GM10266 (cell line): ENCODE measurements around the gene RHOV.

ENCODE experiments used
- DNase-seq: peaks from one replicate; pipeline ENCODE4 v3.0.0; 2012; ENCODE audit errors: extremely low spot score
- CTCF ChIP-seq: IDR thresholded peaks from 2 replicates; pipeline ENCODE4 v1.5.1; 2012; ENCODE audit warnings: mild to moderate bottlenecking, low read depth; ENCODE audit not compliant: control insufficient read depth, insufficient read depth; ENCODE audit errors: missing control alignments

RHOV gene

GRCh38 chr15:40826423-40827075 lies 47.5 kb downstream of the RHOV start:
- no peak for TF ChIP-seq CTCF

GRCh38 chr15:40825661-40826422 lies 48.2 kb downstream of the RHOV start:
- DNase-seq = no peak
- TF ChIP-seq CTCF = no peak

More at GRCh38 chr15:40826423-40827075, 47.5 kb downstream of the RHOV start:
- no peak for DNase-seq

GRCh38 chr15:40823572-40824343 lies 50.3 kb downstream of the RHOV start:
- DNase-seq = no peak
- no peak for TF ChIP-seq CTCF
